ENCODE data around the gene BANP.

DNA sequence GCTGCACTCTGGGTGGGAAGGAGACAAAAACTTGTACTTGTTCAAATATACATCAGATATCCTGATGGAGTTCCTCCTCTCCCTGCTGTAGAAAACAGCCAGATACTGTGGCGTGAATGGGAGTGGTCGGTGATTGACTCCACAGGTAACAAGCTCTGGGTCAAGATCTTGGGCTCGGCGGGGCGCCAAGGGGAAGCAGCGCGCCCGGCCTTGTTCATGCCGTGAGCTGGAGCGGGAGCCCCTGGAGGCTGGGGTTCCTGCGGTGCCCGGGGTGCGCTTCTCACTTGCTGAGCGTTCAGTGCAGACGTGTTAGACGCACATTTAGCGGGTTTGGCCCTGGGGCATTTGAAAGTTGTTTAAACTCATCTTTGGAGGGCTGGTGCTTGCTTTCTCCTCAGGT lies 44.4 kb downstream of the BANP start:
- TF ChIP-seq POLR2A (IDR thresholded peaks at IDR 0.05; ENCODE audit: low read length) (no peak), GATA1 (IDR thresholded peaks at IDR 0.05; ENCODE audit: low read depth, low read length) (no peak)

Measured in erythroblast (primary cell).